Ovary (tissue), 9 donors: ENCODE results near the gene DNMT3A. TPM values are rescaled to one million over a fixed set of nuclear protein-coding genes. Genes with fewer than 3 reads are reported as not detected.
"Not testable (repeated sequence)": the region's sequence is repeated elsewhere in the genome, so short reads cannot be mapped to it uniquely, and the experiment has no call there.

Experiments used
- DNase-seq, 5 donors: peaks; one replicate each; pipeline ENCODE4 v3.0.0-alpha.2; 2019 to 2020
- H3K27ac ChIP-seq, 2 donors: fragments of 200-600 bp; one replicate each; pipeline versions ENCODE4 v1.5.1 to v1.8.0; 2019 to 2022
- H3K27me3 ChIP-seq: fragments of 200-600 bp; one replicate; pipeline ENCODE4 v1.8.0; 2022
- H3K36me3 ChIP-seq: fragments of 200-600 bp; sonication (generic); one replicate; pipeline ENCODE4 v1.5.1; 2019
- H3K4me1 ChIP-seq: one replicate; pipeline ENCODE4 v1.8.1; 2013; ENCODE audit warnings: mild to moderate bottlenecking, moderate library complexity; ENCODE audit not compliant: insufficient read depth
- H3K4me3 ChIP-seq: fragments of 200-600 bp; sonication (generic); one replicate; pipeline ENCODE4 v1.5.1; 2017
- H3K9me3 ChIP-seq, 2 donors: fragments of 200-600 bp in 1 of 2; sonication (generic) in 1 of 2; one replicate each; pipeline versions ENCODE4 v1.5.1 to v1.8.1; 2013 to 2019; ENCODE audit warnings: mild to moderate bottlenecking in 1 of 2, moderate library complexity in 1 of 2
- CTCF ChIP-seq, 3 donors: fragments of 450-650 bp in 2 of 3; fragments of 200-600 bp in 1 of 3; IDR thresholded peaks; one replicate each; pipeline versions ENCODE4 v1.5.1 to v1.8.0; 2016 to 2022; ENCODE audit warnings: antibody characterized with exemption in 3 of 3, mild to moderate bottlenecking in 1 of 3
- EP300 ChIP-seq: sonication (generic); formaldehyde crosslinking; IDR thresholded peaks from one replicate; pipeline ENCODE4 v1.6.1; 2017; ENCODE audit warnings: antibody characterized with exemption
- POLR2A ChIP-seq: fragments of 450-650 bp; IDR thresholded peaks from one replicate; pipeline ENCODE4 v1.6.1; 2017; ENCODE audit warnings: antibody characterized with exemption, mild to moderate bottlenecking, moderate library complexity
- WGBS, 3 donors: extraction: QIAGEN DNeasy Blood & Tissue Kit in 1 of 3; methylation state at CpG; one replicate each; pipeline versions ENCODE4 v1.1.5 to v1.1.7; 2013 to 2017; 5-methylcytosine and 5-hydroxymethylcytosine counted together
- intact Hi-C, 4 donors: fragments of 100-400 bp; cut with DNase I; formaldehyde crosslinking; loops; one replicate each; pipeline versions ENCODE4 v1.11.0 to v1.15.1; 2022 to 2023
- polyA plus RNA-seq, 2 donors: library from polyadenylated mRNA; stranded (reverse); fragments of 200-250 nt in 1 of 2; fragments of 350-450 nt in 1 of 2; fragmentation: Illumina TruSeq in 1 of 2; extraction: RNeasy Lipid Tissue Mini Kit (QIAGEN cat#74804) in 1 of 2; gene quantifications; one replicate each; pipeline ENCODE4 v1.2.3, GENCODE V29; 2013 to 2014
- total RNA-seq, 7 donors: library from RNA; depleted of rRNA in 2 of 7; stranded (reverse); fragments of >200 nt in 2 of 7; fragmentation: NEBNext Ultra II Directional in 3 of 7; extraction: Animal tissue kit (Norgen Biotek cat#: 25700) in 3 of 7; gene quantifications; one replicate each; pipeline versions ENCODE4 v1.1.0 to v1.2.4, GENCODE V29; 2016 to 2023
- donor health status: DM: no; HTN: no; CAD: no; lungs with moderate emphysema.
- donor health status: DM: no; HTN: no; CAD: no.
- donor health status: Bipolar disorder and iron deficiency.
- donor health status: DM: yes; HTN: yes; CAD: no.
- donor health status: DM: no; HTN: no; CAD: no.
- donor health status: DM: yes; HTN: yes; CAD: no.

DNMT3A gene
- total and polyA plus RNA-seq, 9 donors = 11.3 to 72.7 (median 46.7) TPM

- Histone ChIP-seq H3K9me3 (no peaks in the 10 kb centered on the region), H3K4me1 (peaks cover 2% of the 10 kb centered on the region), H3K27me3 (no peaks in the 10 kb centered on the region), H3K4me3 (peak overlapping the region; percentile 30), H3K27ac (peak overlapping the region; percentile 23 to 74), H3K36me3 (no peaks in the 10 kb centered on the region)
- intact Hi-C loops = no loop called here
- TF ChIP-seq CTCF (IDR thresholded peaks at IDR 0.05) (no peak), POLR2A (no peak), EP300 (no peak)
- DNase-seq = peak; percentile 79 to 90 (median 84)
- 2 to 7% (median 3%) methylated on average over 65 to 71 of the region's 71 CpGs for WGBS, 3 donors
These were observed 125.6 kb downstream of the DNMT3A start for GRCh38 chr2:25215948-25216679.

GRCh38 chr2:25215232-25215631 lies 126.5 kb downstream of the DNMT3A start:
- DNase-seq = peak in 1 of 5 donors; percentile 38
- intact Hi-C loops = no loop called here

GRCh38 chr2:25213229-25213628 lies 128.5 kb downstream of the DNMT3A start:
- 51 to 60% (median 53%) methylated on average over 8 of the region's 8 CpGs for WGBS, 3 donors
- H3K9me3 ChIP-seq = no peaks in the 10 kb centered on the region
- intact Hi-C loops = no loop called here
- no peak overlapping the region for H3K4me3 ChIP-seq
- no peak for TF ChIP-seq POLR2A
- no peak for TF ChIP-seq EP300
- no peak for TF ChIP-seq CTCF (IDR thresholded peaks at IDR 0.05)
- no peaks in the 10 kb centered on the region for H3K27me3 ChIP-seq
- peaks cover 2% of the 10 kb centered on the region for H3K4me1 ChIP-seq
- no peaks in the 10 kb centered on the region for H3K36me3 ChIP-seq
- H3K27ac ChIP-seq = no peak overlapping the region
- no peak for DNase-seq

More at GRCh38 chr2:25215232-25215631, 126.5 kb downstream of the DNMT3A start:
- no peaks in the 10 kb centered on the region for H3K27me3 ChIP-seq
- H3K9me3 ChIP-seq = no peaks in the 10 kb centered on the region
- peak overlapping the region; percentile 23 to 74 for H3K27ac ChIP-seq
- 34 to 41% (median 40%) methylated on average over 5 of the region's 5 CpGs for WGBS, 3 donors
- TF ChIP-seq POLR2A (no peak), CTCF (IDR thresholded peaks at IDR 0.05) (no peak), EP300 (no peak)
- peaks cover 2% of the 10 kb centered on the region for H3K4me1 ChIP-seq
- no peaks in the 10 kb centered on the region for H3K36me3 ChIP-seq
- H3K4me3 ChIP-seq = peak overlapping the region; percentile 30

- WGBS, 3 donors = 92 to 95% (median 93%) methylated on average over 6 of the region's 6 CpGs
- intact Hi-C loops, H3K4me3 ChIP-seq, DNase-seq, H3K27me3 ChIP-seq, H3K36me3 ChIP-seq, H3K9me3 ChIP-seq, H3K4me1 ChIP-seq, H3K27ac ChIP-seq: not testable (repeated sequence)
These were observed 130.8 kb downstream of the DNMT3A start for GRCh38 chr2:25210923-25211322.

- TF ChIP-seq POLR2A = no peak
- TF ChIP-seq EP300 = no peak
- TF ChIP-seq CTCF (IDR thresholded peaks at IDR 0.05) = no peak
- 70 to 75% (median 71%) methylated on average over 5 of the region's 5 CpGs for WGBS, 3 donors
- DNase-seq = no peak
- H3K4me3 ChIP-seq = no peak overlapping the region
- no peaks in the 10 kb centered on the region for H3K9me3 ChIP-seq
- no peaks in the 10 kb centered on the region for H3K36me3 ChIP-seq
- no peaks in the 10 kb centered on the region for H3K27me3 ChIP-seq
- no peaks in the 10 kb centered on the region for H3K4me1 ChIP-seq
- intact Hi-C loops = no loop called here
- no peak overlapping the region for H3K27ac ChIP-seq
These were observed 134.6 kb downstream of the DNMT3A start for GRCh38 chr2:25207078-25207545.
